Left hindlimb (tissue), 1 donor: ENCODE data around the gene ZNF335.
"Not testable (repeated sequence)": the region's sequence is repeated elsewhere in the genome, so short reads cannot be mapped to it uniquely, and the experiment has no call there.

Source experiments
- DNase-seq: peaks from one replicate; pipeline ENCODE4 v3.0.0-alpha.2; 2018

Gene ZNF335

DNA sequence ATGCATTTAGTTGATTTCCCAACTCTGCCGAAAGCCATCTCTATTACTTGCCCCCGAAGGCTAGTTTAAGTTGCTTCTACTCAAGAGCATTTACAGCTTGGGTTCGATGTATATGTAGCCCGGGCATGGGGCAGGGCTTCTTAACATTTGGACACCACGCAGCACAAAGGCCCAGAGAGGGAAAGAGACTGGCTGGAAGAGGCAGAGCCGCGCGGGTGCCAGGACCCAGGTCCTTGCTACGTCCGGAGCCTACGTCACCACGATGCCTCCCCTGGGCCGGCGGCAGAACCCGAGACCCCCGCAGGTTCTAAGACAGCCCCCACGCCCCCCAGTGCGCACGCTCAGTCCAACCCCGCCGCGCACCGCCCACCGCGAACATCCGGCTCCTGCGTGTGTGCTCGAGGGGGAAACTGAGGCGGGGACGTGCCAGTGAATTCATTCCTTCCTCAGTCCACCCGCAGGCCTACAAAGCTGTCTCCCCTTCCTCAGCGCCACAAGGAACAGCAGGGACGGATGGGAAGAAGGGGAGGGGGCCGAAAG, 37.9 kb downstream of the ZNF335 start:
- peak; percentile 88 for DNase-seq

DNA sequence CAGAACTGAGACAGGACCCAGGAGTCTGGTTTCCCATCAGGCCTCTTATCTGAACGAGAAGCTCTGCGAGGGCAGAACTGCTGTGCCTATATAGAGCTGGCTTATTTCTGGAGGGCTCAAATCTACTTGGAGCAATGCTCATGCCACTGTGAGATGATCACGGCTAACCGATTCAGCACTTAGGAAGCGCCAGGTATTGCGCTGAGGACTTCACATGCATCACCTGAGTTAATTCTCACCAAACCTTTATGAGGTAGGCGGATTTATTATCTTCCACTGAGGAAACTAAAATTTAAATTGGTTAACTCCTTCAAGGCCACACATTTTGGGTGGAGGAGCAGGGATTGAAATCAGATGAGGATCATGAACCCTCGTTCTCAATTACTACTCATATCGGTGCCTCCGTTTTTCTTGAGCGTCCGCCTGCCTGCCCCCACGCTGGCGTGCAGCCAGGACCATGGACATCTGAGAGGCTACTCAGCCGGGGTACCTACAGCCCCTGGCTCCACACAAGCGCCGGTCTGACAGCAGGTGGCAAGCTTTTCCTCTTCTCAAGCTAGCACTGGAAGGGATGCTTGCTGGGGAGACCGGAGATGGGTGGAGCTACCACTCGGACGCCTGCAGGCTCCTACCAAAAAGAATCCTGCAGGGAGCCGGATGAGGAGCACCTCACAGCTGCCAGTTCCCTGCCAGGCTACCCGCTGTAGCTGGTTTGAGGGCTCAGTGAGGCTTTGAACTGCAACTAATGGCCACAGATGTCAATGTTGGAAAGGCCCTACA, 38.5 kb downstream of the ZNF335 start:
- peak; percentile 74 for DNase-seq

GRCh38 chr20:45931680-45932079, 40.3 kb downstream of the ZNF335 start:
- DNase-seq: not testable (repeated sequence)

DNA sequence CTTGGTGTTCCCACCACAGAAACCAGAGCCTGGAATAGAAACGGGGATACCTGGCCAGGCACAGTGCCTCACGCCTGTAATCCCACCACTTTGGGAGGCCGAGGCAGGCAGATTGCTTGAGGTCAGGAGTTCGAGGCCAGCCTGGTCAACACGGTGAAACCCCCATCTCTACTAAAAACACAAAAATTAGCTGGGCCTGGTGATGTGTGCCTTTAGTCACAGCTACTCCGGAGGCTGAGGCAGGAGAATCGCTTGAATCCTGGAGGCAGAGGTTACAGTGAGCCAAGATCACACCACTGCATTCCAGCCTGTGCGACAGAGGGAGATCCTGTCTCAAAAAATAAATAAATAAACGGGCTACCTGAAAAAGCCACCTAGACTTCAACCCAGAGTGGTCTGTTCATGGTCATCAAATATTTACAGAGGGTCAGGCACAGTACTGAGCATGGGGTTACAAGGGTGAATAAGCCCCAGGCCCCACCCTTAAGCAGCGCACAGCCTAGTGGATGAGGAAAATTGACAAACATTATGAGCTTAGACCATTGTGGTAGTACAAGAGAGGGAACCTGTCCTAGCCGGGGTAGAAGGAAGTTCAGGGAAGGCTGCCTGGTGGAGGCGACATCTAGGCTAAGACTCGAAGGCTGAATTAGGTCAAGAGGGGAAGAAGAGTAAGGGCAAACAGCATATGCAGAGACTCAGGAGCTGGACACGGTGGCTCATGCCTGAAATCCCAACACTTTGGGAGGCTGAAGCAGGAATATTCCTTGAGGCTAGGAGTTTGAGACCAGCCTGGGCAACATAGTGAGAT, 44.7 kb downstream of the ZNF335 start:
- no peak for DNase-seq

DNA sequence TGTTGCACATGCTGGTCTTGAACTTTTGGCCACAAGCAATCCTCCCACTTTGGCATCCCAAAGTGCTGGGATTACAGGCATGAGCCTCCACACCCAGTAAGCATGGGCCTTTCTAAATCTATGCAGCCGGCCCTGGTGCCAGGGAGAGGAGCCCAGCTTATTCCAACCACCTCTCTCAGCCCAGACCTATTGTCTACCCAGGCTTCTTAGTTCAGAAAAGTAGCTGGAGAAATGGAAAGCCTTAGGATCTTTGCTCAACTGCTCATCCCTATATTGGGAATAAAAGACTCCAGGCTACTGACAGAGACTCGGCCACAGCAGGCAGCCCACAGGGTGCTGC, 45.3 kb downstream of the ZNF335 start:
- no peak for DNase-seq

- no peak for DNase-seq
Observed at GRCh38 chr20:45925821-45926506, 46.0 kb downstream of the ZNF335 start.

DNA sequence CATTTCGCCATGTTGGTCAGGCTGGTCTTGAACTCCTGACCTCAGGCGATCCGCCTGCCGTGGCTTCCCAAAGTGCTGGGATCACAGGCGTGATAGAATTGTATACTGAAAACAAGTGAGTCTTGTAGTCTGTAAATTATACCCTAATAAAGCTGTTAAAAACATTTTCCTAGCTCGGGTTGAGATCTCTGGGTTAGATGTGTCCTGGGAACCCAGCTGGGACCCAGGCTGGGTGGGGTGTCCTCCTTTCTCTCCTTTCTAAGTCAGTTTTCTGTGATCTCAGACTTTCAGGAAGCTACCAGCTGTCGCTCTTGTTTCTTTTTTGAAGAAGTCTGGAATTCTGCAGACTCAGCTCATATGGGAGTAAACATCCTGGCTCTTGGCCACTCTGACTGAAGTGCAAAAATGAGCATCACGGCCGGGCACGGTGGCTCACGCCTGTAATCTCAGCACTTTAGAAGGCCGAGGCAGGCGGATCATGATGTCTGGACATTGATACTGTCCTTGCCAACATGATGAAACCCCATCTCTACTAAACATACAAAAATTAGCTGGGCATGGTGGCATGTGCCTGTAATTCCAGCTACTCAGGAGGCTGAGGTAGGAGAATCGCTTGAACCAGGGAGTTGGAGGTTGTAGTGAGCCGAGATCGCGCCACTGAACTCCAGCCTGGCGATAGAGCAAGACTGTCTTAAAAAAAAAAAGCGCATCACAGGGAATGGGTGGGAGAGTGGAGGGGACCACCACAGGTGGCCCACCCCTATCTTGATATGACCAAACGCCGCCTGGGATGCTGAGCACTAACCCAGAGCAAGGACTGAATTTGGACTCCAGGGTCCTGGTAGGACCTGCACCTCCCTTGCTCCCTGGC, 47.4 kb downstream of the ZNF335 start:
- no peak for DNase-seq

GRCh38 chr20:45921337-45922189, 50.4 kb downstream of the ZNF335 start:
- DNase-seq: no peak

- DNase-seq: no peak
Observed at GRCh38 chr20:45920462-45921336, 51.3 kb downstream of the ZNF335 start.

DNA sequence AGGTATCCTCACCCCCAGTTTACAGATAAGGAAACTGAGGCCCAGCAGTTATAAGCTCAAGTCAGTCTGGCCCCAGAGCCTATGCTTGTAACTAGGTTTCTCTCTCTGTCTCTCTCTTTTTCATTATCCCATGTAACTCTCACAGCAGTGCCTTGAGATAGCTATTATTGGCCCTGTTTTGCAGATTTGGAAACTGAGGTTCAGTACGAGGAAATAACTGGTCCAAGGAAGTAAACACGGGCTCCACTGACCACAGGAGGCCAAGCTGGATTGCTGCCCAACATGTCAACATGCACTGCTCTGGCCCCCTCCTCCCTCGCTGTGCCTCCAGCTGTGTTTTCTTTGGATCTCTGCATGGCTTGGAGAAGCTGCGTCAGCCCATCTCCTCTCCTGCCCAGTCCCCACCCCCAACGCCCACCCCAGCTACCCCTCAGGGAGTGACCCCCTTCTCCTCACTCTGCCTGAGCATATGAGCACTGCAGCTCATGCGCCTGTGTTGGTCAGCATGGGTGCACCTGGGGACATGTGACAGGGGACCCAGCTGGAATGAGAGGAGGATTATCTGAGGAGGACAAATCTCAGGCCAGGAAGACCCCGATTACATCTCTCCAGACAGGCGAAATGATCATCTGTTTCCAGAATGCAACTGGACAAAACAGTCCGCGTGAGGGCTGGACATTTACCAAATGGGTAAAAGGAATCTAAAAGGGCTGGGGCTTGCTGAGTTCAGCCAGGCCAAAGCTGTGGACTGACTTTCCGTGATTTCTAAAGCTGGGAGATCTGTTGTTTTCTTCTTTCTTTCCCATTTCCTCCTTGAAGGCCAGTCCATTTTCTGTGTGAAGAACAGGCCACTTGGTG, 52.2 kb downstream of the ZNF335 start:
- DNase-seq: peak; percentile 75

DNA sequence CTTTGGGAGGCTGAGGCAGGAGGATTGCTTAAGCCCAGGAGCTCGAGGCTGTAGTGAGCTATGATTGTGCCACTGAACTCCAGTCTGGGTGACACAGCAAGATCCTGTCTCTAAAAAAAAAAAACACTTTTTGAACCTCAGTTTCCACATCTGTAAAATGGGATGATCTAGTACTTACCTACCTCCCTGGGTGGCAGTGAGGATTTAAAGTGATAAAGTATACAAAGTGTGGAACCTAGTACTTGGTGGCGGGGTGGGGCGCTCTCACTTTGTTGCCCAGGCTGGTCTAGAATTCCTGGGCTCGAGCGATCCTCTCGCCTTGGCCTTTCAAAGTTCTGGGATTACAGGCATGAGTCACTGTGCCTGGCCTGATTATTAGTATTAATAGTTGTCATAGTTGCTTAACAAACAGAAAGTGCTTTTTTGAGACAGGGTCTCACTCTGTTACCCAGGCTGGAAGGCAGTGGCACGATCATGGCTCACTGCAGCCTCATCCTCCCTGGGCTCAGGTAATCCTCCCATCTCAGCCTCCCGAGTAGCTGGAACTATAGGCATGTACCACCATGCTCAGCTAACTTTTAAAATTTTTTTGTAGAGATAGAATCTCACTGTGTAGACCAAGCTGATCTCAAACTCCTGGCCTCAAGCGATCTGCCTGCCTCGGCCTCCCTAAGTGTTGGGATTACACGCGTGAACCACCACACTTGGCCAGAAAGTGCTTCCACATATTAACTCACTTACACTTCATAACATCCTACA, 53.0 kb downstream of the ZNF335 start:
- DNase-seq: no peak

GRCh38 chr20:45918182-45918737, 53.7 kb downstream of the ZNF335 start:
- DNase-seq: no peak

- peak; percentile 76 for DNase-seq
Observed at GRCh38 chr20:45917790-45918141, 54.2 kb downstream of the ZNF335 start.

GRCh38 chr20:45913116-45913515, 58.9 kb downstream of the ZNF335 start:
- no peak for DNase-seq

DNA sequence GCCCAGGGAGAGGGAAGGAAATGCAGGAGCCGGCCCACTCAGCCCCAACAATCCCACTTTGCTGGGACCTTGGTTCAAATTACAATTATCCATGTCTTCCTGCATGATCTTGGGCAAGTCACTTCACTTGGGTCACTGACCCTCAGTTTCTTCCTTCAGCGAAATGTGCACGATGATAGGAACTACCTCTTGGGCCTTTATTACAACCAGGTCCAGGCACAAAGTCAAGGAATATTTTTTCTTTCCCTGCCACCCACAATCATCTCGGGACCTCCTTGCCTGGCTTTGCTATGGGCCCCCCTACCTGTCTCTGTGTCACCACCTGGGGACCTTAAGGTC, 59.7 kb downstream of the ZNF335 start:
- DNase-seq: no peak

- peak; percentile 84 for DNase-seq
Observed at GRCh38 chr20:45911486-45912343, 60.3 kb downstream of the ZNF335 start, which contains the start of gene PLTP. PLTP (minus strand) TSS chr20:45912155; CDS start chr20:45911452, 703 bp downstream.
